K562 treated with DMSO at 1 percent for 4 hours (cell line): Measurements from ENCODE around the gene C2orf80. TPM values are rescaled to one million over a fixed set of nuclear protein-coding genes. Genes with fewer than 3 reads are reported as not detected.

Experiments
- total RNA-seq: library from RNA; unstranded; fragments of 300-600 nt; gene quantifications from 2 replicates; pipeline ENCODE4 v1.2.3, GENCODE V29; 2022; ENCODE audit not compliant: insufficient read depth

The C2orf80 gene
- not detected in 2 replicates for total RNA-seq

GRCh38 chr2:208189810-208190503 is at the start of gene C2orf80:
Gene C2orf80, minus strand, starts transcription at chr2:208190030. Its CDS starts 3,044 bp downstream, at chr2:208186986.

GRCh38 chr2:208163489-208163888 is 26.3 kb downstream of the C2orf80 start, which contains the start of gene CRYGA:
Gene CRYGA, minus strand, starts transcription at chr2:208163589. Its CDS starts 33 bp downstream, at chr2:208163556.

GRCh38 chr2:208146006-208146405 is 43.8 kb downstream of the C2orf80 start, which contains the start of gene CRYGB:
Gene CRYGB, minus strand, starts transcription at chr2:208146158. Its CDS starts 38 bp downstream, at chr2:208146120.

GRCh38 chr2:208129744-208130711 is 59.8 kb downstream of the C2orf80 start, which contains the start of gene CRYGC:
Gene CRYGC, minus strand, starts transcription at chr2:208129828. Its CDS starts 36 bp downstream, at chr2:208129792.

GRCh38 chr2:208124013-208124715 is 65.7 kb downstream of the C2orf80 start, which contains the start of gene CRYGD:
Gene CRYGD, minus strand, starts transcription at chr2:208124524. Its CDS starts 51 bp downstream, at chr2:208124473.

Other genes starting within 250 kb of the C2orf80 start
- 1.6 TPM in 2 replicates for gene PLEKHM3, start 164.5 kb downstream of the C2orf80 start, total RNA-seq
- not detected in 2 replicates for gene CRYGD, start 65.5 kb downstream of the C2orf80 start, total RNA-seq
- not detected in 2 replicates for gene CRYGC, start 60.2 kb downstream of the C2orf80 start, total RNA-seq
- gene CRYGB, start 43.9 kb downstream of the C2orf80 start, total RNA-seq, result not detected in 2 replicates
- not detected in 2 replicates for gene CRYGA, start 26.4 kb downstream of the C2orf80 start, total RNA-seq
- 217 and 226 TPM in 2 replicates for gene IDH1, start 65.0 kb upstream of the C2orf80 start, total RNA-seq
- 7.7 and 9.3 TPM in 2 replicates for gene PIKFYVE, start 76.2 kb upstream of the C2orf80 start, total RNA-seq
- 6.5 TPM in 1 of 2 replicates, not detected in the other for gene PTH2R, start 216.8 kb upstream of the C2orf80 start, total RNA-seq